WTC11 (cell line): ENCODE measurements around the gene HS6ST1. TPM values are rescaled to one million over a fixed set of nuclear protein-coding genes. Genes with fewer than 3 reads are reported as not detected.
"Not testable (repeated sequence)": the region's sequence is repeated elsewhere in the genome, so short reads cannot be mapped to it uniquely, and the experiment has no call there.

Experiments
- ATAC-seq: fragments of 200-7000 bp; cut with Tn5 transposase; 2 replicates; pipeline ENCODE4 v1.10.0; 2021; ENCODE audit warnings: mild to moderate bottlenecking, moderate library complexity
- CTCF ChIA-PET: fragments of 300-600 bp; sonication (Branson Sonifier 250); formaldehyde crosslinking; loops from one replicate; lab custom pipeline; 2021; ENCODE audit warnings: antibody characterized with exemption; lab: Charles Lee
- POLR2A ChIA-PET: fragments of 350-600 bp; sonication (Branson Sonifier 250); formaldehyde crosslinking; loops from one replicate; lab custom pipeline; 2021; ENCODE audit warnings: antibody characterized with exemption; lab: Charles Lee
- DNase-seq: peaks from one replicate; pipeline ENCODE4 v3.0.0; 2021; ENCODE audit warnings: low spot score
- H3K27ac Mint-ChIP-seq: 2 replicates; pipeline ENCODE4 v1.8.0; 2021; ENCODE audit warnings: mixed read lengths
- H3K27me3 Mint-ChIP-seq: 2 replicates; pipeline ENCODE4 v1.8.0; 2021; ENCODE audit warnings: low read depth, mild to moderate bottlenecking, moderate library complexity, mixed read lengths
- H3K36me3 Mint-ChIP-seq: 2 replicates; pipeline ENCODE4 v1.8.0; 2021; ENCODE audit warnings: mixed read lengths
- H3K4me1 Mint-ChIP-seq: 2 replicates; pipeline ENCODE4 v1.8.0; 2022; ENCODE audit warnings: mixed read lengths
- H3K4me3 Mint-ChIP-seq: 2 replicates; pipeline ENCODE4 v1.8.0; 2021; ENCODE audit warnings: mild to moderate bottlenecking, moderate library complexity, mixed read lengths
- H3K9me3 Mint-ChIP-seq: 2 replicates; pipeline ENCODE4 v1.8.0; 2021; ENCODE audit warnings: mixed read lengths
- ATF3 ChIP-seq: sonication (generic); formaldehyde crosslinking; conservative IDR thresholded peaks from 2 replicates; pipeline ENCODE4 v1.8.1; 2022; ENCODE audit warnings: mild to moderate bottlenecking, missing genetic modification reagents
- E2F5 ChIP-seq: sonication (generic); formaldehyde crosslinking; IDR thresholded peaks from 2 replicates; pipeline ENCODE4 v1.8.1; 2022; ENCODE audit warnings: mild to moderate bottlenecking, moderate library complexity, missing genetic modification reagents
- ETV6 ChIP-seq: sonication (generic); formaldehyde crosslinking; IDR thresholded peaks from 2 replicates; pipeline ENCODE4 v1.8.1; 2022; ENCODE audit warnings: mild to moderate bottlenecking, missing genetic modification reagents
- GTF2I ChIP-seq: fragments of 250-450 bp; sonication (Bioruptor Pico); conservative IDR thresholded peaks from 2 replicates; pipeline ENCODE4 v1.4.0; 2021; ENCODE audit warnings: mild to moderate bottlenecking
- HMGA2 ChIP-seq: fragments of 250-450 bp; sonication (Bioruptor Pico); IDR thresholded peaks from 2 replicates; pipeline ENCODE4 v1.4.0; 2021; ENCODE audit warnings: mild to moderate bottlenecking, moderate library complexity
- JAZF1 ChIP-seq: fragments of 250-450 bp; sonication (Bioruptor Pico); IDR thresholded peaks from 2 replicates; pipeline ENCODE4 v1.9.0; 2021; ENCODE audit warnings: moderate library complexity, mild to moderate bottlenecking, inconsistent platforms
- MLX ChIP-seq: sonication (generic); formaldehyde crosslinking; IDR thresholded peaks from 2 replicates; pipeline ENCODE4 v1.8.1; 2023; ENCODE audit warnings: mild to moderate bottlenecking, missing genetic modification reagents, moderate library complexity
- NFE2L1 ChIP-seq: sonication (generic); formaldehyde crosslinking; IDR thresholded peaks from 2 replicates; pipeline ENCODE4 v1.8.1; 2023; ENCODE audit warnings: missing genetic modification reagents
- NFYB ChIP-seq: sonication (generic); formaldehyde crosslinking; conservative IDR thresholded peaks from 2 replicates; pipeline ENCODE4 v1.8.0; 2022; ENCODE audit warnings: low read depth, missing genetic modification reagents
- OVOL2 ChIP-seq: fragments of 250-450 bp; sonication (Bioruptor Pico); IDR thresholded peaks from 2 replicates; pipeline ENCODE4 v1.9.0; 2021; ENCODE audit warnings: mild to moderate bottlenecking, borderline replicate concordance
- SOX15 ChIP-seq: fragments of 250-450 bp; sonication (Bioruptor Pico); IDR thresholded peaks from 2 replicates; pipeline ENCODE4 v1.9.0; 2021; ENCODE audit warnings: mild to moderate bottlenecking
- TEAD1 ChIP-seq: sonication (generic); formaldehyde crosslinking; IDR thresholded peaks from 2 replicates; pipeline ENCODE4 v1.8.0; 2022; ENCODE audit warnings: mild to moderate bottlenecking, missing genetic modification reagents
- ZBTB43 ChIP-seq: sonication (generic); formaldehyde crosslinking; IDR thresholded peaks from 2 replicates; pipeline ENCODE4 v1.8.1; 2023; ENCODE audit warnings: mild to moderate bottlenecking, missing genetic modification reagents
- ZNF317 ChIP-seq: sonication (generic); formaldehyde crosslinking; IDR thresholded peaks from 2 replicates; pipeline ENCODE4 v1.8.1; 2023; ENCODE audit warnings: low read depth, mild to moderate bottlenecking, moderate library complexity, missing genetic modification reagents, borderline replicate concordance
- ZSCAN18 ChIP-seq: fragments of 250-450 bp; sonication (Bioruptor Pico); IDR thresholded peaks from 2 replicates; pipeline ENCODE4 v2.1.2; 2022; ENCODE audit warnings: mild to moderate bottlenecking, moderate library complexity
- total RNA-seq: library from RNA; stranded (reverse); gene quantifications from 3 replicates; pipeline ENCODE4 v1.2.3, GENCODE V29; 2021

Gene HS6ST1
- total RNA-seq, 1 experiment from 2014 or later: 55.5 TPM

- ATAC-seq (no peak), DNase-seq (no peak)
- no peaks in the 10 kb centered on the region for H3K36me3 Mint-ChIP-seq
- H3K27ac Mint-ChIP-seq: no peak overlapping the region
- POLR2A ChIA-PET: interaction anchor here (0.5 kb wide), 1 partner anchor 249 kb away, joined by 3 read pairs; no protein-coding TSS in a partner anchor
- no peak overlapping the region for H3K4me3 Mint-ChIP-seq
- CTCF ChIA-PET: interaction anchor here (0.7 to 2.0 kb wide), 11 partner anchors 11 to 324 kb away, joined by 3 to 8 read pairs (median 4); no protein-coding TSS in a partner anchor
- H3K27me3 Mint-ChIP-seq: peaks cover 20% of the 10 kb centered on the region
- no peaks in the 10 kb centered on the region for H3K9me3 Mint-ChIP-seq
- H3K4me1 Mint-ChIP-seq: peaks cover 37% of the 10 kb centered on the region
- TF ChIP-seq GTF2I (CRISPR knock-in tag): no peak
- TF ChIP-seq ZNF317: no peak
- TF ChIP-seq OVOL2: no peak
- TF ChIP-seq, all 79 proteins: peak for 0
Observed at GRCh38 chr2:128320192-128320905, 1.7 kb upstream of the HS6ST1 start.

- Mint-ChIP-seq H3K36me3 (0 out of 2 replicates have a peak, but pooled peaks cover 5% of the 10 kb centered on the region), H3K27me3 (peaks cover 20% of the 10 kb centered on the region), H3K4me1 (peaks cover 43% of the 10 kb centered on the region), H3K9me3 (no peaks in the 10 kb centered on the region), H3K4me3 (peak overlapping the region; percentile 63), H3K27ac (no peak overlapping the region)
- TF ChIP-seq E2F5 (CRISPR knock-in tag) (no peak), NFYB (CRISPR knock-in tag) (no peak), HMGA2 (no peak), ATF3 (CRISPR knock-in tag) (no peak), MLX (CRISPR knock-in tag) (no peak), ZBTB43 (CRISPR knock-in tag) (no peak), NFE2L1 (no peak), JAZF1 (CRISPR knock-in tag) (no peak), TEAD1 (CRISPR knock-in tag) (no peak), SOX15 (CRISPR knock-in tag) (no peak), ZSCAN18 (CRISPR knock-in tag) (no peak), ETV6 (no peak)
- DNase-seq (no peak), ATAC-seq (no peak)
- CTCF ChIA-PET: interaction anchor here (0.7 to 2.0 kb wide), 4 partner anchors 68 to 325 kb away, joined by 3 to 8 read pairs (median 5); no protein-coding TSS in a partner anchor
- POLR2A ChIA-PET: no interaction called here
Observed at GRCh38 chr2:128319631-128320191, 1.0 kb upstream of the HS6ST1 start.

- Mint-ChIP-seq H3K27me3 (peaks cover 20% of the 10 kb centered on the region), H3K4me1 (peaks cover 47% of the 10 kb centered on the region), H3K4me3 (peak overlapping the region; percentile 54)
- H3K36me3 Mint-ChIP-seq, ATAC-seq, H3K27ac Mint-ChIP-seq, DNase-seq, H3K9me3 Mint-ChIP-seq, POLR2A ChIA-PET: not testable (repeated sequence)
- CTCF ChIA-PET: interaction anchor here (2.1 kb wide), 1 partner anchor 255 kb away, joined by 8 read pairs; no protein-coding TSS in a partner anchor
Observed at GRCh38 chr2:128318245-128318644, 423 bp downstream of the HS6ST1 start.
